Right hindlimb (tissue), 1 donor: ENCODE data around the gene AK5.
"Not testable (repeated sequence)": the region's sequence is repeated elsewhere in the genome, so short reads cannot be mapped to it uniquely, and the experiment has no call there.

Experiments used
- DNase-seq: peaks from one replicate; pipeline ENCODE4 v3.0.0-alpha.2; 2018

The AK5 gene

GRCh38 chr1:77406661-77407060 is 124.8 kb downstream of the AK5 start:
- no peak for DNase-seq

GRCh38 chr1:77407738-77408375 is 126.0 kb downstream of the AK5 start:
- no peak for DNase-seq

- DNase-seq = not testable (repeated sequence)
Observed at GRCh38 chr1:77408933-77409332, 127.1 kb downstream of the AK5 start.

- no peak for DNase-seq
Observed at GRCh38 chr1:77412069-77412819, 130.4 kb downstream of the AK5 start.

GRCh38 chr1:77412820-77413530 is 131.2 kb downstream of the AK5 start:
- no peak for DNase-seq

GRCh38 chr1:77413541-77414335 is 131.9 kb downstream of the AK5 start:
- no peak for DNase-seq

- DNase-seq = no peak
Observed at GRCh38 chr1:77415579-77415978, 133.8 kb downstream of the AK5 start.

- no peak for DNase-seq
Observed at GRCh38 chr1:77416692-77417450, 135.1 kb downstream of the AK5 start.

- not testable (repeated sequence) for DNase-seq
Observed at GRCh38 chr1:77418055-77418454, 136.2 kb downstream of the AK5 start.

GRCh38 chr1:77421504-77422233 is 139.8 kb downstream of the AK5 start:
- no peak for DNase-seq

GRCh38 chr1:77424236-77424635 is 142.4 kb downstream of the AK5 start:
- no peak for DNase-seq

GRCh38 chr1:77428068-77428467 is 146.2 kb downstream of the AK5 start:
- DNase-seq = no peak

- DNase-seq = no peak
Observed at GRCh38 chr1:77430966-77431690, 149.3 kb downstream of the AK5 start.

GRCh38 chr1:77433934-77434333 is 152.1 kb downstream of the AK5 start:
- no peak for DNase-seq

- no peak for DNase-seq
Observed at GRCh38 chr1:77434967-77435366, 153.1 kb downstream of the AK5 start.

GRCh38 chr1:77438236-77438913 is 156.6 kb downstream of the AK5 start:
- DNase-seq = peak; percentile 47

- DNase-seq = no peak
Observed at GRCh38 chr1:77446841-77447555, 165.2 kb downstream of the AK5 start.

- no peak for DNase-seq
Observed at GRCh38 chr1:77447669-77448068, 165.8 kb downstream of the AK5 start.

GRCh38 chr1:77459881-77460280 is 178.1 kb downstream of the AK5 start:
- no peak for DNase-seq

GRCh38 chr1:77461691-77462090 is 179.9 kb downstream of the AK5 start:
- no peak for DNase-seq
